Measurements from ENCODE around the gene RHBDL1. TPM values are rescaled to one million over a fixed set of nuclear protein-coding genes. Genes with fewer than 3 reads are reported as not detected.

The RHBDL1 gene
- total RNA-seq, 3 donors from 2014 or later (not counting 1 experiment from before 2014, with no cell fraction given), result 2.9 to 4.2 (median 4.2) TPM

GRCh38 chr16:724188-725040 is 48.9 kb downstream of the RHBDL1 start:
- H3K4me3 Mint-ChIP-seq, result peak overlapping the region; percentile 6
- H3K36me3 Mint-ChIP-seq, result no peaks in the 10 kb centered on the region
- peaks cover 0 to 17% of the 10 kb centered on the region in 2 donors for H3K4me1 Mint-ChIP-seq
- peaks cover 53% of the 10 kb centered on the region for H3K4me1 ChIP-seq (ENCODE audit: control insufficient read depth, insufficient read depth, low read length)
- intact Hi-C loops (cut with micrococcal nuclease), result no loop called here
- no peak overlapping the region for H3K27ac Mint-ChIP-seq
- no peaks in the 10 kb centered on the region for H3K36me3 ChIP-seq (ENCODE audit: control insufficient read depth, insufficient read depth, low read length)
- H3K27me3 Mint-ChIP-seq (ENCODE audit: low read depth in 2 of 2), result no peaks in the 10 kb centered on the region
- TF ChIP-seq CTCF (IDR thresholded peaks at IDR 0.05), result no peak
- H3K27ac ChIP-seq (ENCODE audit: low read length), result no peak overlapping the region
- H3K9me3 Mint-ChIP-seq, result no peaks in the 10 kb centered on the region
- no peak overlapping the region for H3K4me3 ChIP-seq (ENCODE audit: low read length)
- 80% methylated on average over 29 of the region's 29 CpGs for WGBS (ENCODE audit: insufficient coverage)
- ATAC-seq, result no peak
- no peaks in the 10 kb centered on the region for H3K9me3 ChIP-seq (ENCODE audit: control insufficient read depth, insufficient read depth, low read length)
- no peaks in the 10 kb centered on the region for H3K27me3 ChIP-seq (ENCODE audit: control insufficient read depth, insufficient read depth, low read length)
- no peak for DNase-seq

DNA sequence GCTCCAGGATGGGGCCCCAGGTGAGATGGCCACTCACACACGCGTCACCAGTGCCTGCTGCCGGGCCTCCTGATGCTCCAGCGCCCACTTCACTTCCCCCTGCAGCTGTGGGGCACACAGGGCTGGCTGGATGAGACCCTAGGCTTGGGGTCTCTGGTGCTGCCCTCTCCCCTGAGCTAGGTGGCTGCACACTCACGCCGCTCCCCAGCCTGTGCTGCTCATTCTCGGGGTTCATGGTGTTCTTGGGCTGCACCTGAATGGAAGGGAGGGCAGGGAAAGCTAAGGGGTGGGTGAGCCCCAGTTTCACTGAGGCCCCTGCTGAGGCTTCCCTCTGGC is 49.5 kb downstream of the RHBDL1 start:
- H3K27me3 Mint-ChIP-seq (ENCODE audit: low read depth in 2 of 2), result no peaks in the 10 kb centered on the region
- Histone ChIP-seq H3K4me1 (ENCODE audit: control insufficient read depth, insufficient read depth, low read length) (peaks cover 47% of the 10 kb centered on the region), H3K27ac (ENCODE audit: low read length) (no peak overlapping the region), H3K27me3 (ENCODE audit: control insufficient read depth, insufficient read depth, low read length) (no peaks in the 10 kb centered on the region), H3K9me3 (ENCODE audit: control insufficient read depth, insufficient read depth, low read length) (no peaks in the 10 kb centered on the region), H3K4me3 (ENCODE audit: low read length) (no peak overlapping the region), H3K36me3 (ENCODE audit: control insufficient read depth, insufficient read depth, low read length) (no peaks in the 10 kb centered on the region)
- H3K36me3 Mint-ChIP-seq, result no peaks in the 10 kb centered on the region
- DNase-seq, result no peak
- TF ChIP-seq CTCF (IDR thresholded peaks at IDR 0.05), result no peak
- no peaks in the 10 kb centered on the region for H3K9me3 Mint-ChIP-seq
- ATAC-seq, result no peak
- intact Hi-C loops (cut with micrococcal nuclease), result no loop called here
- peaks cover 0 to 14% of the 10 kb centered on the region in 2 donors for H3K4me1 Mint-ChIP-seq
- H3K27ac Mint-ChIP-seq, result no peak overlapping the region
- no peak overlapping the region for H3K4me3 Mint-ChIP-seq
- 85% methylated on average over 7 of the region's 7 CpGs for WGBS (ENCODE audit: insufficient coverage)

GRCh38 chr16:725463-726187 is 50.2 kb downstream of the RHBDL1 start:
- Mint-ChIP-seq H3K4me3 (peak overlapping the region; percentile 35), H3K27me3 (ENCODE audit: low read depth in 2 of 2) (no peaks in the 10 kb centered on the region), H3K36me3 (no peaks in the 10 kb centered on the region), H3K9me3 (no peaks in the 10 kb centered on the region), H3K27ac (peak overlapping the region in 1 of 2 donors; percentile 44), H3K4me1 (peaks cover 0 to 8% of the 10 kb centered on the region in 2 donors)
- no peak overlapping the region for H3K4me3 ChIP-seq (ENCODE audit: low read length)
- no peak overlapping the region for H3K27ac ChIP-seq (ENCODE audit: low read length)
- WGBS (ENCODE audit: insufficient coverage), result 85% methylated on average over 23 of the region's 23 CpGs
- ATAC-seq (no peak), DNase-seq (peak in 1 of 2 donors; percentile 29)
- no peaks in the 10 kb centered on the region for H3K36me3 ChIP-seq (ENCODE audit: control insufficient read depth, insufficient read depth, low read length)
- peaks cover 40% of the 10 kb centered on the region for H3K4me1 ChIP-seq (ENCODE audit: control insufficient read depth, insufficient read depth, low read length)
- no peaks in the 10 kb centered on the region for H3K27me3 ChIP-seq (ENCODE audit: control insufficient read depth, insufficient read depth, low read length)
- intact Hi-C loops (cut with micrococcal nuclease), result no loop called here
- TF ChIP-seq CTCF (IDR thresholded peaks at IDR 0.05), result no peak
- H3K9me3 ChIP-seq (ENCODE audit: control insufficient read depth, insufficient read depth, low read length), result no peaks in the 10 kb centered on the region

All from natural killer cell (primary cell).